H1 (cell line): ENCODE data around the gene LILRA1. TPM values are rescaled to one million over a fixed set of nuclear protein-coding genes. Genes with fewer than 3 reads are reported as not detected.

Experiments
- CTCF ChIA-PET: fragments of 300-600 bp; sonication (Branson Sonifier 250); formaldehyde crosslinking; loops from one replicate; lab custom pipeline; 2021; ENCODE audit not compliant: partially characterized antibody; lab: Charles Lee
- POLR2A ChIA-PET: fragments of 300-600 bp; sonication (Branson Sonifier 250); formaldehyde crosslinking; loops from one replicate; lab custom pipeline; 2021; ENCODE audit warnings: inconsistent platforms; ENCODE audit not compliant: partially characterized antibody; lab: Charles Lee
- DNase-seq, 2 experiments: peaks; one replicate each; pipeline versions ENCODE4 v3.0.0 to v3.0.0-alpha.2; 2010 to 2022; ENCODE audit warnings: low spot score in 2 of 2, low read depth in 1 of 2, mixed read lengths in 1 of 2
- FAIRE-seq: peaks from 2 replicates; lab custom pipeline; 2011; peaks lifted over from hg19 to GRCh38; lab: Jason Lieb, UNC
- H2AFZ ChIP-seq: 2 replicates; pipeline ENCODE4 v1.8.1; 2012; ENCODE audit warnings: low read length, inconsistent platforms
- H2AK5ac ChIP-seq: 2 replicates; pipeline ENCODE4 v1.6.1; 2013; ENCODE audit warnings: low read depth, low read length
- H2BK120ac ChIP-seq: replicated peaks from 2 replicates; pipeline ENCODE3; 2013; ENCODE audit warnings: low read depth, low read length, inconsistent platforms
- H2BK12ac ChIP-seq: 2 replicates; pipeline ENCODE4 v1.6.1; 2013; ENCODE audit warnings: low read depth, low read length
- H2BK15ac ChIP-seq: 2 replicates; pipeline ENCODE4 v1.6.1; 2013; ENCODE audit warnings: low read length
- H2BK20ac ChIP-seq: 2 replicates; pipeline ENCODE4 v1.6.1; 2013; ENCODE audit warnings: low read length
- H2BK5ac ChIP-seq: 2 replicates; pipeline ENCODE4 v1.6.1; 2013; ENCODE audit warnings: low read depth, low read length
- H3K14ac ChIP-seq: 2 replicates; pipeline ENCODE4 v1.6.1; 2013; ENCODE audit warnings: inconsistent platforms; ENCODE audit not compliant: insufficient read length
- H3K18ac ChIP-seq: 2 replicates; pipeline ENCODE4 v1.6.1; 2013; ENCODE audit warnings: low read length; ENCODE audit errors: extremely low read depth
- H3K23ac ChIP-seq: 2 replicates; pipeline ENCODE4 v1.6.1; 2013; ENCODE audit warnings: inconsistent platforms; ENCODE audit not compliant: insufficient read length
- H3K23me2 ChIP-seq: 2 replicates; pipeline ENCODE4 v1.6.1; 2013; ENCODE audit warnings: low read depth, low read length
- H3K27ac ChIP-seq: 2 replicates; pipeline ENCODE4 v1.6.1; 2011; ENCODE audit warnings: low read depth, low read length, inconsistent platforms
- H3K27me3 ChIP-seq, 4 experiments: replicated peaks in 1 of 4; 1 replicate in 1 of 4; 2 replicates in 3 of 4; pipeline versions ENCODE4 v1.6.1 to v1.8.1; 2011 to 2013; ENCODE audit warnings: low read length in 3 of 4, mild to moderate bottlenecking in 3 of 4, inconsistent platforms in 2 of 4, mixed read lengths in 2 of 4, moderate library complexity in 1 of 4; ENCODE audit not compliant: control insufficient read depth in 3 of 4, insufficient read depth in 3 of 4; ENCODE audit errors: extremely low read depth in 1 of 4
- H3K36me3 ChIP-seq, 4 experiments: 2 replicates each; pipeline versions ENCODE4 v1.6.1 to v1.8.1; 2011 to 2013; ENCODE audit warnings: mild to moderate bottlenecking in 4 of 4, low read length in 3 of 4, moderate library complexity in 2 of 4, control low read depth in 1 of 4, inconsistent platforms in 1 of 4; ENCODE audit not compliant: insufficient read depth in 4 of 4, control insufficient read depth in 2 of 4
- H3K4ac ChIP-seq: replicated peaks from 2 replicates; pipeline ENCODE3; 2013; ENCODE audit warnings: low read length, low read depth, mixed read lengths, inconsistent platforms; ENCODE audit not compliant: insufficient read length
- H3K4me1 ChIP-seq, 4 experiments: replicated peaks in 1 of 4; 1 replicate in 1 of 4; 2 replicates in 3 of 4; pipeline versions ENCODE4 v1.6.1 to v1.8.1; 2011 to 2013; ENCODE audit warnings: low read length in 3 of 4, inconsistent platforms in 2 of 4, mixed read lengths in 1 of 4; ENCODE audit not compliant: insufficient read depth in 4 of 4, control insufficient read depth in 3 of 4
- H3K4me2 ChIP-seq, 2 experiments: 2 replicates each; pipeline versions ENCODE4 v1.6.1 to v1.8.1; 2011 to 2013; ENCODE audit warnings: low read depth in 2 of 2, low read length in 2 of 2, control low read depth in 1 of 2, inconsistent platforms in 1 of 2, mild to moderate bottlenecking in 1 of 2; ENCODE audit not compliant: insufficient read depth in 1 of 2
- H3K4me3 ChIP-seq, 4 experiments: fragments of 200-600, 300-600 bp in 1 of 4; sonication (generic), shearing (Covaris generic), sonication (Bioruptor Twin) in 1 of 4; 2 replicates each; pipeline versions ENCODE4 v1.5.1 to v1.8.1; 2011 to 2016; ENCODE audit warnings: low read length in 4 of 4, low read depth in 3 of 4, control low read depth in 2 of 4, inconsistent platforms in 2 of 4, mild to moderate bottlenecking in 2 of 4, mixed read lengths in 1 of 4, moderate library complexity in 1 of 4; ENCODE audit not compliant: insufficient read depth in 2 of 4; ENCODE audit errors: extremely low read depth in 1 of 4
- H3K56ac ChIP-seq: replicated peaks from 2 replicates; pipeline ENCODE3; 2013; ENCODE audit warnings: low read depth, mild to moderate bottlenecking, mixed read lengths, low read length, inconsistent platforms; ENCODE audit not compliant: insufficient read length
- H3K79me1 ChIP-seq: 2 replicates; pipeline ENCODE4 v1.6.1; 2013; ENCODE audit warnings: low read depth, low read length, control low read depth
- H3K79me2 ChIP-seq, 2 experiments: 2 replicates each; pipeline versions ENCODE4 v1.6.1 to v1.8.1; 2012 to 2013; ENCODE audit warnings: low read length in 2 of 2, mild to moderate bottlenecking in 2 of 2, inconsistent platforms in 1 of 2; ENCODE audit not compliant: insufficient read depth in 2 of 2, control insufficient read depth in 1 of 2
- H3K9ac ChIP-seq, 4 experiments: replicated peaks in 1 of 4; 1 replicate in 1 of 4; 2 replicates in 3 of 4; pipeline versions ENCODE4 v1.6.1 to v1.8.1; 2011 to 2013; ENCODE audit warnings: low read depth in 3 of 4, low read length in 3 of 4, control low read depth in 2 of 4, mild to moderate bottlenecking in 2 of 4, moderate library complexity in 2 of 4, inconsistent platforms in 1 of 4; ENCODE audit errors: extremely low read depth in 1 of 4
- H3K9me3 ChIP-seq, 2 experiments: 2 replicates each; pipeline versions ENCODE4 v1.6.1 to v1.8.1; 2012 to 2013; ENCODE audit warnings: mild to moderate bottlenecking in 2 of 2, moderate library complexity in 2 of 2, control low read depth in 1 of 2, inconsistent platforms in 1 of 2, low read depth in 1 of 2, low read length in 1 of 2, mixed read lengths in 1 of 2; ENCODE audit not compliant: insufficient read depth in 2 of 2
- H4K20me1 ChIP-seq, 2 experiments: replicated peaks in 1 of 2; 2 replicates each; pipeline versions ENCODE3 to v1.8.1; 2011 to 2013; ENCODE audit warnings: inconsistent platforms in 2 of 2, low read length in 2 of 2, mild to moderate bottlenecking in 1 of 2; ENCODE audit not compliant: insufficient read depth in 2 of 2, control insufficient read depth in 1 of 2
- H4K5ac ChIP-seq: 2 replicates; pipeline ENCODE4 v1.6.1; 2013; ENCODE audit warnings: low read length, low read depth, mixed read lengths, inconsistent platforms; ENCODE audit not compliant: insufficient read length
- H4K8ac ChIP-seq: 2 replicates; pipeline ENCODE4 v1.8.0; 2013; ENCODE audit warnings: mild to moderate bottlenecking, moderate library complexity, low read length, inconsistent platforms; ENCODE audit not compliant: insufficient read depth; ENCODE audit errors: extremely low read depth
- H4K91ac ChIP-seq: replicated peaks from 2 replicates; pipeline ENCODE3; 2013; ENCODE audit warnings: low read length, mixed read lengths, inconsistent platforms; ENCODE audit not compliant: insufficient read length
- CBX5 ChIP-seq: fragments of 300-800, 300-1000 bp; sonication (generic); IDR thresholded peaks from 2 replicates; pipeline ENCODE4 v1.7.1; 2016; ENCODE audit warnings: antibody characterized with exemption, low read length, low read depth
- RBBP5 ChIP-seq: IDR thresholded peaks from 2 replicates; pipeline ENCODE4 v1.7.1; 2012; ENCODE audit warnings: low read depth, mild to moderate bottlenecking, inconsistent platforms, low read length, moderate library complexity, borderline replicate concordance
- RFX5 ChIP-seq: IDR thresholded peaks from 2 replicates; pipeline ENCODE4 v1.6.1; 2011; ENCODE audit warnings: low read depth, low read length, improper control_type of control experiment, borderline replicate concordance
- SIN3A ChIP-seq, 2 experiments: IDR thresholded peaks in 1 of 2; conservative IDR thresholded peaks in 1 of 2; 2 replicates each; pipeline ENCODE4 v1.6.1; 2011 to 2012; ENCODE audit warnings: low read length in 2 of 2, improper control_type of control experiment in 1 of 2, low read depth in 1 of 2, mild to moderate bottlenecking in 1 of 2
- SIRT6 ChIP-seq: IDR thresholded peaks from one replicate; pipeline ENCODE4 v1.7.1; 2012; ENCODE audit warnings: low read length, inconsistent platforms
- WGBS, 2 experiments: shearing (Covaris generic) in 1 of 2; methylation state at CpG; one replicate each; pipeline versions ENCODE4 v1.1.6 to v1.1.7; 2013 to 2015; ENCODE audit warnings: low lambda C conversion rate in 2 of 2, mixed read lengths in 2 of 2, inconsistent platforms in 1 of 2, low coverage in 1 of 2, missing lambda C conversion rate in 1 of 2; ENCODE audit not compliant: insufficient replicate concordance in 2 of 2, insufficient coverage in 1 of 2, insufficient read length in 1 of 2; ENCODE audit errors: extremely low coverage in 1 of 2, missing lambda C conversion rate in 1 of 2; 5-methylcytosine and 5-hydroxymethylcytosine counted together
- polyA plus RNA-seq, 7 experiments: library from polyadenylated mRNA; depleted of rRNA in 3 of 7; stranded (reverse) in 5 of 7; unstranded in 2 of 7; fragments of >200 nt in 5 of 7; fragments of 200-250 nt in 2 of 7; gene quantifications; 1 replicate in 5 of 7; 2 replicates in 1 of 7; 4 replicates in 1 of 7; pipeline versions ENCODE4 v1.2.1 to v1.2.3, GENCODE V29; 2011 to 2013; ENCODE audit warnings: missing spikeins in 2 of 7, mixed read lengths in 2 of 7
- total RNA-seq: library from RNA; stranded (reverse); fragmentation: NEBNext Ultra II Directional; extraction: Animal tissue kit (Norgen Biotek cat#: 25700); gene quantifications from 2 replicates; pipeline ENCODE4 v1.2.1, GENCODE V29; 2021
- TF ChIP-seq, protein P1 (sequence below), 3 experiments: IDR thresholded peaks; 1 replicate in 2 of 3; 2 replicates in 1 of 3; pipeline versions ENCODE4 v1.5.1 to v1.6.1; 2011; ENCODE audit warnings: low read length in 3 of 3, mild to moderate bottlenecking in 3 of 3, inconsistent platforms in 2 of 3, low read depth in 1 of 3, moderate library complexity in 1 of 3; ENCODE audit not compliant: insufficient read depth in 1 of 3; ENCODE audit errors: control extremely low read depth in 1 of 3
- TF ChIP-seq, protein P2 (sequence below): IDR thresholded peaks from 2 replicates; pipeline ENCODE4 v1.6.1; 2011; ENCODE audit warnings: low read depth, mild to moderate bottlenecking, low read length; ENCODE audit not compliant: insufficient read depth

Gene LILRA1
- total and polyA plus RNA-seq, 2 of the 8 experiments (the other 6 are each of a cell fraction or from before 2014, with no cell fraction given) = not detected

DNA sequence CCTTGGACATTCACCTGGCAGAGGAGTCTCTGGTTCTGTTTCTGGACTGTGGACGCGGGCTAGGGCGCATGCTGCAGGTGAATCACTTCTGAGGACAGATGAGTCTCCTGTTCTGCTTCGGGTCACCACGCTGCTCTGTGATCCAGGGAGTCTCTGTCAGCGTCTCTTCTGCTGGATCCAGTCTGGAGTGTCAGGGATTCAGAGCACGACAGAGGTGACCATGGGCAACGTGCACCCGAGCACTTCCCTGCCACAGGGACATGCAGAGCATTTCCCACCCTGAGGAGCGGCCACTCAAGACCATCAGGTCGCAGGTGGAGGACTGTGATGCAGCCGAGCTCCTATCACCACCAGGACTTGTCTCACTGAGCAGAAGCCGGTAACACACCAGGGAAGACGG is 44.2 kb upstream of the LILRA1 start:
- ChIA-PET POLR2A (no interaction called here), CTCF (no interaction called here)
- peaks cover 52 to 85% of the 10 kb centered on the region in 2 experiments for H3K9me3 ChIP-seq
- H2AFZ ChIP-seq = no peak overlapping the region
- H3K23me2 ChIP-seq = peaks cover 5% of the 10 kb centered on the region; the same call in 1 of the 2 replicates
- no peak overlapping the region for H2BK12ac ChIP-seq
- TF ChIP-seq RBBP5 (no peak), SIRT6 (no peak), CBX5 (no peak), SIN3A (conservative IDR thresholded peaks at IDR 0.05 in 1 of 2, IDR thresholded peaks at IDR 0.05 in 1 of 2; ENCODE audit: low read depth in 1 of 2, low read length in 2 of 2) (no peak), RFX5 (no peak)
- TF ChIP-seq, protein P1, sequence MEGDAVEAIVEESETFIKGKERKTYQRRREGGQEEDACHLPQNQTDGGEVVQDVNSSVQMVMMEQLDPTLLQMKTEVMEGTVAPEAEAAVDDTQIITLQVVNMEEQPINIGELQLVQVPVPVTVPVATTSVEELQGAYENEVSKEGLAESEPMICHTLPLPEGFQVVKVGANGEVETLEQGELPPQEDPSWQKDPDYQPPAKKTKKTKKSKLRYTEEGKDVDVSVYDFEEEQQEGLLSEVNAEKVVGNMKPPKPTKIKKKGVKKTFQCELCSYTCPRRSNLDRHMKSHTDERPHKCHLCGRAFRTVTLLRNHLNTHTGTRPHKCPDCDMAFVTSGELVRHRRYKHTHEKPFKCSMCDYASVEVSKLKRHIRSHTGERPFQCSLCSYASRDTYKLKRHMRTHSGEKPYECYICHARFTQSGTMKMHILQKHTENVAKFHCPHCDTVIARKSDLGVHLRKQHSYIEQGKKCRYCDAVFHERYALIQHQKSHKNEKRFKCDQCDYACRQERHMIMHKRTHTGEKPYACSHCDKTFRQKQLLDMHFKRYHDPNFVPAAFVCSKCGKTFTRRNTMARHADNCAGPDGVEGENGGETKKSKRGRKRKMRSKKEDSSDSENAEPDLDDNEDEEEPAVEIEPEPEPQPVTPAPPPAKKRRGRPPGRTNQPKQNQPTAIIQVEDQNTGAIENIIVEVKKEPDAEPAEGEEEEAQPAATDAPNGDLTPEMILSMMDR (IDR thresholded peaks at IDR 0.05; ENCODE audit: control extremely low read depth in 1 of 3, insufficient read depth in 1 of 3, low read depth in 1 of 3, low read length in 3 of 3) = no peak
- TF ChIP-seq, protein P2, sequence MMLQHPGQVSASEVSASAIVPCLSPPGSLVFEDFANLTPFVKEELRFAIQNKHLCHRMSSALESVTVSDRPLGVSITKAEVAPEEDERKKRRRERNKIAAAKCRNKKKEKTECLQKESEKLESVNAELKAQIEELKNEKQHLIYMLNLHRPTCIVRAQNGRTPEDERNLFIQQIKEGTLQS = no peak
- no peak overlapping the region for H4K5ac ChIP-seq
- H2BK20ac ChIP-seq = no peak overlapping the region
- no peak overlapping the region for H3K9ac ChIP-seq
- no peak overlapping the region for H3K4ac ChIP-seq
- no peaks in the 10 kb centered on the region for H3K27me3 ChIP-seq
- no peak overlapping the region for H3K4me2 ChIP-seq
- H2BK120ac ChIP-seq = no peak overlapping the region
- H3K56ac ChIP-seq = no peak overlapping the region
- H3K79me2 ChIP-seq = no peaks in the 10 kb centered on the region; a peak in 1 of 4 replicates
- H3K4me1 ChIP-seq = no peaks in the 10 kb centered on the region; a peak in 2 of 7 replicates
- H4K20me1 ChIP-seq = peaks cover 0 to 2% of the 10 kb centered on the region in 2 experiments
- H2BK15ac ChIP-seq = no peak overlapping the region
- WGBS, 2 experiments = 84% methylated on average over 14 of the region's 14 CpGs; no CpG with 5 or more reads in 1 of the 2 experiments
- no peaks in the 10 kb centered on the region for H3K79me1 ChIP-seq
- no peak overlapping the region for H2BK5ac ChIP-seq
- FAIRE-seq (no peak), DNase-seq (no peak)
- peaks cover 0 to 3% (median 0%) of the 10 kb centered on the region in 4 experiments; a peak in 1 of 8 replicates for H3K36me3 ChIP-seq
- H4K91ac ChIP-seq = no peak overlapping the region
- no peak overlapping the region for H3K27ac ChIP-seq
- H4K8ac ChIP-seq = no peak overlapping the region
- H3K18ac ChIP-seq = no peak overlapping the region
- H3K14ac ChIP-seq = no peak overlapping the region
- no peak overlapping the region for H2AK5ac ChIP-seq
- no peak overlapping the region for H3K23ac ChIP-seq
- no peak overlapping the region for H3K4me3 ChIP-seq
